Mesendoderm (in vitro differentiated cells): ENCODE data around the gene ATP5F1D.

ENCODE experiments used
- DNase-seq: peaks from one replicate; pipeline ENCODE4 v3.0.0; 2013
- H2AK5ac ChIP-seq: 2 replicates; pipeline ENCODE4 v1.6.1; 2013; ENCODE audit warnings: low read length, inconsistent platforms
- H2BK120ac ChIP-seq: 2 replicates; pipeline ENCODE4 v1.6.1; 2013; ENCODE audit warnings: low read depth, mild to moderate bottlenecking, low read length, moderate library complexity, mixed read lengths
- H2BK15ac ChIP-seq: replicated peaks from 2 replicates; pipeline ENCODE4 v1.6.1; 2013; ENCODE audit warnings: low read depth, mild to moderate bottlenecking, moderate library complexity
- H2BK5ac ChIP-seq: 2 replicates; pipeline ENCODE4 v1.6.1; 2013; ENCODE audit warnings: low read length, inconsistent platforms
- H3K18ac ChIP-seq: 2 replicates; pipeline ENCODE4 v1.6.1; 2013; ENCODE audit warnings: mild to moderate bottlenecking, low read length, mixed read lengths
- H3K23ac ChIP-seq: one replicate; pipeline ENCODE4 v1.6.1; 2013; ENCODE audit warnings: low read length
- H3K27ac ChIP-seq: 2 replicates; pipeline ENCODE4 v1.5.1; 2013; ENCODE audit warnings: low read depth, mild to moderate bottlenecking, inconsistent platforms, low read length, moderate library complexity
- H3K27me3 ChIP-seq: 2 replicates; pipeline ENCODE4 v1.6.1; 2013; ENCODE audit warnings: low read length, control low read depth, mild to moderate bottlenecking, inconsistent platforms; ENCODE audit not compliant: insufficient read depth, poor library complexity
- H3K36me3 ChIP-seq: 2 replicates; pipeline ENCODE4 v1.6.1; 2013; ENCODE audit warnings: low read length, inconsistent platforms; ENCODE audit not compliant: control insufficient read depth, insufficient read depth
- H3K4ac ChIP-seq: one replicate; pipeline ENCODE4 v1.6.1; 2013; ENCODE audit warnings: low read depth, mild to moderate bottlenecking, low read length, moderate library complexity
- H3K4me1 ChIP-seq: 2 replicates; pipeline ENCODE4 v1.6.1; 2013; ENCODE audit warnings: low read depth, low read length, inconsistent platforms; ENCODE audit not compliant: control insufficient read depth
- H3K4me2 ChIP-seq: 2 replicates; pipeline ENCODE4 v1.6.1; 2013; ENCODE audit warnings: low read length
- H3K4me3 ChIP-seq: 2 replicates; pipeline ENCODE4 v1.5.1; 2013; ENCODE audit warnings: mild to moderate bottlenecking, low read length
- H3K56ac ChIP-seq: one replicate; pipeline ENCODE4 v1.6.1; 2013; ENCODE audit warnings: low read length
- H3K79me1 ChIP-seq: 2 replicates; pipeline ENCODE4 v1.6.1; 2013; ENCODE audit warnings: low read length, inconsistent platforms
- H3K79me2 ChIP-seq: 2 replicates; pipeline ENCODE4 v1.6.1; 2013; ENCODE audit warnings: mild to moderate bottlenecking, low read length; ENCODE audit not compliant: control insufficient read depth, insufficient read depth
- H3K9ac ChIP-seq: 2 replicates; pipeline ENCODE4 v1.6.1; 2013; ENCODE audit warnings: low read length, inconsistent platforms
- H4K5ac ChIP-seq: one replicate; pipeline ENCODE4 v1.6.1; 2013; ENCODE audit warnings: low read length
- H4K8ac ChIP-seq: one replicate; pipeline ENCODE4 v1.6.1; 2013; ENCODE audit warnings: low read depth, mild to moderate bottlenecking, control low read depth, low read length, moderate library complexity
- WGBS: extraction: QIAGEN DNeasy Blood & Tissue Kit; methylation state at CpG from one replicate; pipeline ENCODE4 v1.1.7; 2013; ENCODE audit warnings: low lambda C conversion rate, missing lambda C conversion rate; ENCODE audit not compliant: insufficient coverage; ENCODE audit errors: extremely low coverage; 5-methylcytosine and 5-hydroxymethylcytosine counted together

The ATP5F1D gene

DNA sequence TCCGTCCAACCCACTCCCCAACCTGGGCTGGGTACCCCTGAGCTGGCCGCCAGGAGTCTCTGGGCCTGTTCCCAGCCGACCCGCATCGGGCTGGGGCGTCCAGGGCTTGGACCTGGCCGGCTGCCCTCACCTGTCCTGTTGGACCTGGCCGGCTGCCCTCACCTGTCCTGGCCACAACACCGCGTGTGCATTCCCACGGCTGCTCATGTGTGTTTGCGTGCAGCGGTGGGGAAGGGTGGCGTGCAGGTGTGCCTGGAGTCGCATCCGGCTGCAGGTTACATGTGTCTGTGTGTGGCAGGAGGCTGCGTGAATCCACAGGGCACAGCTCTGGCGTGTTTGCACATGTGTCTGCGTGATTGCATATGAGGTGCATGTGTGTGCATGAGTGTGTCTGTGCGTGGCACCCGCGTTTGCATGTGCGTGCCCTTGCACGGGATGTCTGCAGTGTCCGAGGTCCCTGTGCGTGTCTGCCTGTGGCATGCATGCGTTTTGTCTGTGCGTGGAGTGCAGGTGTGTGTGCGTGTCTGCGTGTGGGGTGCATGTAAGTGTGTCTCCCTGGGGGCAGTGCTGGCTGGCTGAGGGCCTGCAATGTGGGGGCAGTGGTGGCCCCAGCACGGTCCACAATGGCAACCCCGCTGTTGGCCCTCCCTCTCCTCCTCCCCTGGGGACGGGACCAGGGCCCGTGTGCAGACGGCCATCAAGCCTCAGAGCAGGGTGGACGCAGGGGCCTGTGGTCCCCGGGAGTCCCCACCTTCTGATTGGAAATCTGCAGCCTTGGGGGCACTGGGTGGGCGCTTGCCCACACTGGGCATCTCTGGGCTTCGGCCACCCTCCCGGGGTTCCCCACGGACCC is 47.5 kb downstream of the ATP5F1D start:
- Histone ChIP-seq H2BK15ac (no peak overlapping the region), H3K79me1 (no peaks in the 10 kb centered on the region), H2BK5ac (no peak overlapping the region), H3K18ac (no peak overlapping the region), H4K8ac (no peak overlapping the region), H3K4me1 (no peaks in the 10 kb centered on the region), H3K4ac (no peak overlapping the region), H3K56ac (no peak overlapping the region), H4K5ac (no peak overlapping the region), H3K79me2 (no peaks in the 10 kb centered on the region), H3K27me3 (no peaks in the 10 kb centered on the region), H3K4me2 (no peak overlapping the region), H2BK120ac (no peak overlapping the region), H2AK5ac (no peak overlapping the region), H3K4me3 (no peak overlapping the region), H3K36me3 (no peaks in the 10 kb centered on the region), H3K23ac (no peak overlapping the region), H3K9ac (no peak overlapping the region), H3K27ac (no peak overlapping the region)
- no peak for DNase-seq
- WGBS: no CpG with 5 or more reads among the region's 41 CpGs

DNA sequence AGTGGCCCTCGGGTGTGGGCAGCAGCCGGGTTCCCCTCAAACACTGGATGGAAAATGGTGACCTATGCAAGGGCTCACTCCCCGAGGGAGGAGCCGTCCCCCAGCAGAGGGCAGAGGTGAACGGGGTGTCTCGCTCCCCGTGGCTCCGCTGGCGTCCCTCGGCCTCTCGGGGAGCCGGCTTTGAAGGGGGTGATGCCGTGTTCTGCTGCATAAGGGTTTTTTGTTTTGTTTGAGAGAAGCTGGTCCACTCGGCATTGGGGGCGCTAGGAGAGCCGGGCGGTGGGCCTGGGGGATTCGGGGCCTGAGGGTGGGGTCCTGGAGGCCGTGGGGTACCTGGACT is 48.1 kb downstream of the ATP5F1D start:
- H3K79me1 ChIP-seq: no peaks in the 10 kb centered on the region
- WGBS: no CpG with 5 or more reads among the region's 19 CpGs
- H3K4me3 ChIP-seq: no peak overlapping the region
- no peak overlapping the region for H4K5ac ChIP-seq
- no peak overlapping the region for H3K4ac ChIP-seq
- no peak overlapping the region for H2BK15ac ChIP-seq
- no peaks in the 10 kb centered on the region for H3K79me2 ChIP-seq
- no peak overlapping the region for H4K8ac ChIP-seq
- no peak overlapping the region for H3K4me2 ChIP-seq
- DNase-seq: no peak
- no peaks in the 10 kb centered on the region for H3K36me3 ChIP-seq
- no peak overlapping the region for H3K23ac ChIP-seq
- H2BK5ac ChIP-seq: no peak overlapping the region
- no peak overlapping the region for H3K9ac ChIP-seq
- no peak overlapping the region for H3K18ac ChIP-seq
- H3K27ac ChIP-seq: no peak overlapping the region
- H3K4me1 ChIP-seq: no peaks in the 10 kb centered on the region
- H2AK5ac ChIP-seq: no peak overlapping the region
- H3K56ac ChIP-seq: no peak overlapping the region
- H2BK120ac ChIP-seq: no peak overlapping the region
- H3K27me3 ChIP-seq: no peaks in the 10 kb centered on the region

DNA sequence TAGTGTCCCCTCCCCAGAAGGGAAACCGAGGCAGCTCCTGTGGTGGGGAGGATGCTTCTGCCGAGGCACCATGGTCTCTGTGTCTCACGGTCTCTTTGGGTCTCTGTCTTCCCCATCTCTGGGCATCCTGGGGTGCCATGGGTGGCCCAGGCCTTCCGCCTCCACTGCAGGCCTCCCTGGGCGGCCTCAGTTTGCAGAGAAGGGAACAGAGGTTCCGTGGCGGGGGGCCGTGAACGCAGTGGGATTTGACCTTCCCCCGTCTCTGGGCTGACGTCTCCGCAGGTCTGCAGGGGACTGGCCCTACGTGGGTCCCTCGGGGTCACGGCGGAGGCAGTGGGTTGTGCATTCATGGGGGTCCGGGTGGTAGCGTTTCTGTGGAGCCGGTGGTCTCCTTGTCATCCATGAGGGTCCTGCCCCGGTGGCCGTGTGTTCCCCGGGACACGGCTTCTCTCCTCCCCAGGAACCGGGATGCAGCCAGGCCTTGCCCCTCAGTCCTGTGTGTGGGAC is 48.7 kb downstream of the ATP5F1D start:
- H3K4me2 ChIP-seq: no peak overlapping the region
- H4K8ac ChIP-seq: no peak overlapping the region
- no peaks in the 10 kb centered on the region for H3K4me1 ChIP-seq
- no peak overlapping the region for H3K56ac ChIP-seq
- no peaks in the 10 kb centered on the region for H3K27me3 ChIP-seq
- no peak overlapping the region for H3K23ac ChIP-seq
- H2BK15ac ChIP-seq: no peak overlapping the region
- H3K27ac ChIP-seq: no peak overlapping the region
- no peak overlapping the region for H2AK5ac ChIP-seq
- H3K79me2 ChIP-seq: no peaks in the 10 kb centered on the region
- no peaks in the 10 kb centered on the region for H3K36me3 ChIP-seq
- H4K5ac ChIP-seq: no peak overlapping the region
- no CpG with 5 or more reads among the region's 24 CpGs for WGBS
- H2BK120ac ChIP-seq: no peak overlapping the region
- H3K4ac ChIP-seq: no peak overlapping the region
- no peak overlapping the region for H3K9ac ChIP-seq
- no peak overlapping the region for H3K18ac ChIP-seq
- DNase-seq: no peak
- H3K4me3 ChIP-seq: no peak overlapping the region
- H2BK5ac ChIP-seq: no peak overlapping the region
- no peaks in the 10 kb centered on the region for H3K79me1 ChIP-seq

DNA sequence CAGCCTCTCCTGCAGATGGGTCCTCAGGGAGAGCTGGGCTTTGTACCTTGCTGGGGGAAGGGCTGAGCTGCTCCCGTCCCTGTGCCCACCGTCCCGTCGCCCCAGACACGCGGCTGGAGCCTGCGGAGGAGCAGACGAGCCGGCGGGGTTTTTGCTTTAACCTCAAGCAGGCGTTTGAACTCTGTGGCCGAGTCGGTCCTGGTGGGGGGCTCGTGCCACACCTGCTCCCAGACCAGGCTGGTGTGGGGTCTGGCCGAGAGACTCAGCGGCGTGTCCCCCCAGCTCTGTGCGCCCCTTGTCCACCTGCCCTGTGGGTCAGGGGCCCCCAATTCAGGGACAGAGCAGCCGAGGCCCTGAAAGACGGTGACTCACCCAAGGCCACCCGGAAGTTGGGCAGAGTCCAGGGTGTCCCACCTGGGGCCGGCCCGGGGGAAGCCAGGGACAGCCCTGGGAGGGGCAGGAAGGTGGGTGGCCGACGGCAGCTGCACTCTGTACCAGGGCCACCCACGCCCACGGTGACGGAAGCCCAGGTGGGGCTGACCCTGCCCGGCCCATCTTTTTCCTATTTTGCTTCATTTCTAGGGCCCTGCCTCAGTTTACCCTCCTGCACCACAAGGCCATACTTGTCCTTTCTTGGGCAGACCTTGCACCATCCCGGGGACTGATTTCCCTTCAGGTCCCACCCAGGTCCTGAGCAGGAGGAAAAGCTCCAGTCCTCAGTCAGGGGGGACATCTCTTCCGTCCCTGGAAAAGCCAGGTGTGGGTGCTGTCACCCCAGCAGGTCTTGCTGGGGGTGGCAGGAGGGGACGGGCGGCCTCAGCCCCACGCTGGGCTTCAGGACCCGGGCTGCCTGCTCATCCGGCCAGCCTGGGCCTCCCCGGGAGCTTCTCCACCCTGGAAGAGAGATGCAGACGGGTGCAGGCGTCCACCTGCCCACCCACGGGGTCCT is 49.4 kb downstream of the ATP5F1D start:
- Histone ChIP-seq H3K4me2 (no peak overlapping the region), H3K56ac (no peak overlapping the region), H2BK120ac (no peak overlapping the region), H3K27ac (no peak overlapping the region), H3K23ac (no peak overlapping the region), H3K18ac (no peak overlapping the region), H3K4me1 (no peaks in the 10 kb centered on the region), H3K4me3 (no peak overlapping the region), H3K27me3 (no peaks in the 10 kb centered on the region), H3K79me1 (no peaks in the 10 kb centered on the region), H2BK5ac (no peak overlapping the region), H3K9ac (no peak overlapping the region), H2AK5ac (no peak overlapping the region), H4K8ac (no peak overlapping the region), H2BK15ac (no peak overlapping the region), H3K79me2 (no peaks in the 10 kb centered on the region), H3K4ac (no peak overlapping the region), H3K36me3 (no peaks in the 10 kb centered on the region), H4K5ac (no peak overlapping the region)
- DNase-seq: no peak
- WGBS: no CpG with 5 or more reads among the region's 40 CpGs

DNA sequence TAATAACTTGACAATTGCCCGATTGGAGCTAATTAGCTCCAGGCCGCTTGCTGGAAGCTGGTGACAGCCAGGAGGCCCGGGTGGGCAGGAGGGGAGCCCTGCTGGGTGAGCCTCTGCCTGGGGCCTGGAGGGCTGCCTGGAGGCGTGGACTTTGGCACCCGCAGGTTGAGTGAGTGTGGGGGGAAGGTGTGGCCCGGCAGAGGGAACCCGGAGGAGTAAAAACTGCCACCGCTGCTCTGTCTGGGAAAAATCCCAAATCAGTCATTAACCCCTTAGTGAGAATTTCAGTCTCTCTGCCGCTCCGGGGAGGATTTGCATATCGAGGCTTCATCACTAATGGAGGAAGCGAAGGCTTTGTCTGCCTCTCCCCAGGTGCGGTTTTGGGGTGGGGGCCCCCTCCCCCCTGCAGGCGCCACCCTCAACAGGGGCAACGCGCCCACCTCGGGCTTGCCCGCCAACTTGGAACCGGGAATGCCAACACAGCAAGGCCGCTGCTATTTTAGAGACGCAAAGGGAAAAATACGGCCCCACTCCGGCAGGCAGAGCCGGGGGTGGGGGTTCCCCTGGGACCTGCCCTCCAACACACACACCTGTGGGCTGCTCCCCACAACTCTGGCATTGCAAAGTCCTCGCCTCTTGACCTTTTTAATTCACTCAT is 50.3 kb downstream of the ATP5F1D start:
- no peaks in the 10 kb centered on the region for H3K79me2 ChIP-seq
- no peak overlapping the region for H2BK120ac ChIP-seq
- H4K5ac ChIP-seq: no peak overlapping the region
- H3K23ac ChIP-seq: no peak overlapping the region
- H2BK15ac ChIP-seq: no peak overlapping the region
- no peak overlapping the region for H3K4me3 ChIP-seq
- no peak overlapping the region for H2BK5ac ChIP-seq
- H3K9ac ChIP-seq: no peak overlapping the region
- no peak overlapping the region for H3K56ac ChIP-seq
- no peak overlapping the region for H2AK5ac ChIP-seq
- no peak overlapping the region for H3K4ac ChIP-seq
- H4K8ac ChIP-seq: no peak overlapping the region
- no peaks in the 10 kb centered on the region for H3K4me1 ChIP-seq
- no peak overlapping the region for H3K27ac ChIP-seq
- H3K36me3 ChIP-seq: no peaks in the 10 kb centered on the region
- WGBS: no CpG with 5 or more reads among the region's 25 CpGs
- no peaks in the 10 kb centered on the region for H3K27me3 ChIP-seq
- no peak overlapping the region for H3K18ac ChIP-seq
- no peak for DNase-seq
- H3K4me2 ChIP-seq: no peak overlapping the region
- H3K79me1 ChIP-seq: no peaks in the 10 kb centered on the region
